HEK293 (cell line): ENCODE results near the gene L3HYPDH.

Source experiments
- GFI1B ChIP-seq: fragments of 450-650 bp; formaldehyde crosslinking; IDR thresholded peaks from 2 replicates; pipeline ENCODE4 v1.5.1; 2016; ENCODE audit warnings: missing biosample characterization, missing genetic modification characterization
- KLF16 ChIP-seq: fragments of 450-650 bp; formaldehyde crosslinking; IDR thresholded peaks from 2 replicates; pipeline ENCODE4 v1.5.1; 2017; ENCODE audit warnings: missing biosample characterization, missing genetic modification characterization
- ZBTB8A ChIP-seq: fragments of 450-650 bp; formaldehyde crosslinking; IDR thresholded peaks from 2 replicates; pipeline ENCODE4 v1.5.1; 2016; ENCODE audit warnings: missing biosample characterization, missing genetic modification characterization
- ZNF202 ChIP-seq: fragments of 450-650 bp; formaldehyde crosslinking; IDR thresholded peaks from 2 replicates; pipeline ENCODE4 v1.5.1; 2016; ENCODE audit warnings: missing biosample characterization, missing genetic modification characterization, borderline replicate concordance
- ZNF266 ChIP-seq: fragments of 450-650 bp; formaldehyde crosslinking; IDR thresholded peaks from 2 replicates; pipeline ENCODE4 v1.5.1; 2016; ENCODE audit warnings: missing biosample characterization, missing genetic modification characterization, low read depth
- ZNF354C ChIP-seq: fragments of 450-650 bp; formaldehyde crosslinking; IDR thresholded peaks from 2 replicates; pipeline ENCODE4 v1.5.1; 2016; ENCODE audit warnings: missing biosample characterization, missing genetic modification characterization, low read depth, borderline replicate concordance
- ZNF558 ChIP-seq: fragments of 450-650 bp; formaldehyde crosslinking; IDR thresholded peaks from 2 replicates; pipeline ENCODE4 v1.5.1; 2016; ENCODE audit warnings: missing biosample characterization, missing genetic modification characterization
- ZNF585B ChIP-seq: fragments of 450-650 bp; formaldehyde crosslinking; IDR thresholded peaks from 2 replicates; pipeline ENCODE4 v1.5.1; 2016; ENCODE audit warnings: missing biosample characterization, missing genetic modification characterization
- ZSCAN18 ChIP-seq: fragments of 450-650 bp; formaldehyde crosslinking; IDR thresholded peaks from 2 replicates; pipeline ENCODE4 v1.5.1; 2016; ENCODE audit warnings: missing biosample characterization, missing genetic modification characterization
- TF ChIP-seq, protein P1 (sequence below): fragments of 450-650 bp; formaldehyde crosslinking; IDR thresholded peaks from 2 replicates; pipeline ENCODE4 v1.5.1; 2016; ENCODE audit warnings: missing biosample characterization, missing genetic modification characterization

GRCh38 chr14:59461891-59462290 lies 22.3 kb downstream of the L3HYPDH start:
- TF ChIP-seq ZBTB8A (tag by site-specific recombination) (no peak), ZNF354C (tag by site-specific recombination) (no peak), ZNF558 (tag by site-specific recombination) (no peak), ZNF202 (tag by site-specific recombination) (no peak), KLF16 (tag by site-specific recombination) (no peak), ZNF266 (no peak), ZNF585B (tag by site-specific recombination) (no peak), GFI1B (tag by site-specific recombination) (no peak), ZSCAN18 (tag by site-specific recombination) (no peak)
- TF ChIP-seq, protein P1, sequence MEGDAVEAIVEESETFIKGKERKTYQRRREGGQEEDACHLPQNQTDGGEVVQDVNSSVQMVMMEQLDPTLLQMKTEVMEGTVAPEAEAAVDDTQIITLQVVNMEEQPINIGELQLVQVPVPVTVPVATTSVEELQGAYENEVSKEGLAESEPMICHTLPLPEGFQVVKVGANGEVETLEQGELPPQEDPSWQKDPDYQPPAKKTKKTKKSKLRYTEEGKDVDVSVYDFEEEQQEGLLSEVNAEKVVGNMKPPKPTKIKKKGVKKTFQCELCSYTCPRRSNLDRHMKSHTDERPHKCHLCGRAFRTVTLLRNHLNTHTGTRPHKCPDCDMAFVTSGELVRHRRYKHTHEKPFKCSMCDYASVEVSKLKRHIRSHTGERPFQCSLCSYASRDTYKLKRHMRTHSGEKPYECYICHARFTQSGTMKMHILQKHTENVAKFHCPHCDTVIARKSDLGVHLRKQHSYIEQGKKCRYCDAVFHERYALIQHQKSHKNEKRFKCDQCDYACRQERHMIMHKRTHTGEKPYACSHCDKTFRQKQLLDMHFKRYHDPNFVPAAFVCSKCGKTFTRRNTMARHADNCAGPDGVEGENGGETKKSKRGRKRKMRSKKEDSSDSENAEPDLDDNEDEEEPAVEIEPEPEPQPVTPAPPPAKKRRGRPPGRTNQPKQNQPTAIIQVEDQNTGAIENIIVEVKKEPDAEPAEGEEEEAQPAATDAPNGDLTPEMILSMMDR (tag by site-specific recombination) = no peak
